NCI-H187 treated with DMSO at 0.1 percent for 48 hours (cell line): Measurements from ENCODE around the gene HAUS8.

Source experiments
- DNase-seq: peaks from one replicate; lab custom pipeline; 2025; lab: John Stamatoyannopoulos, UW

HAUS8 gene

GRCh38 chr19:17075864-17076542, 751 bp upstream of the HAUS8 start:
- DNase-seq, result no peak

DNA sequence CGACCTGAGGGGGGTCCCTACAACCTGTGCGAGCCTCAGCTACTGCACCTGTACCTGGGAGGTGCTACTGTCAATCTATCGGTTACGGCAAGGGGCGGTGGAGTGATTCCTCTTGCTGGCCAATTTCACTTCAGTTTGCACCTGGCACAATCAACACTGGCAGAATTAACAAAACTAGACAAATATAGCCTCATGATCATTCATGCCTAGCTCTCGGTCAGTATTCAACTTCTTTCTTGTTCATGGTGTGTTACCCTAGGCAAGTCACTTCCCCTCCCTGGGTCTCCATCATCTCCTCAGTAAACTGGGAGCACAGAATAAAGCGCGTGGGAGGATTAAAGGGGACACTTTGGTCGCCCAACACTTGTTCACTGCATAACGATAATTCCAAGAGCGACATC, 618 bp downstream of the HAUS8 start:
- DNase-seq, result no peak

DNA sequence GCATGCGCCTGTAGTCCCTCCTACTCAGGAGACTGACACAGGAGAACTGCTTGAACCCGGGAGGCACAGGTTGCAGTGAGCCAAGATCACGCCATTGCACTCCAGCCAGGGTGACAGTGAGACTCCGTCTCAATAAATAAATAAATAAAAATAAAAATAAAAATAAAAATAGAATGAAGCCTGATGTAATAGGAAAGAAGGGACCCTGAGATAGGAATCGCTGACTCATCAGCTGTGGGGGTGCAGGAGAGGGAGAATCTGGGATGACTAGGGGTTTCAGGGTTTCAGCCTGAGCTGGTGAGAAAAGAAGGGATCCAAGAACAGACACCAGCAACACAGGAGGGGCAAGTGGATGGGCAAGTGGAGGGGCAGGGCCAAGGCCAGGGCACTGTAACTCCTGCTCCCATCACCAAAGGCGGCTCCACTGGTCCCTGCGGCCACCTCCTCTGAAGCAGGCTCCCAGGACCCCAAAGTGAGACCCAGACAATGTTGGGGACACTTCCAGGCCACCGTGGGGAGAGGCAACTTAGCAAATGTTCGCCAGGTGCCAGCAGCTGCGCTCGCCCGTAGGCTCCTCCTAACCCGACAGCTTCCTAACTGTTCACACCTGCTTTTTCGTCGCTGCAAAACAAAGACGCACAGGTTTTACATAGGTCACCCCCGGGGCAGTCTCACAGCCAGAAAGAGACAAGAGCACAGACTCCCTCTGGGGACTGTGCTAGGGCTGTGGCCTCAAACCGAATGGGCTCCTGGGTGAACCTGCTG, 1.2 kb downstream of the HAUS8 start:
- DNase-seq, result no peak

DNA sequence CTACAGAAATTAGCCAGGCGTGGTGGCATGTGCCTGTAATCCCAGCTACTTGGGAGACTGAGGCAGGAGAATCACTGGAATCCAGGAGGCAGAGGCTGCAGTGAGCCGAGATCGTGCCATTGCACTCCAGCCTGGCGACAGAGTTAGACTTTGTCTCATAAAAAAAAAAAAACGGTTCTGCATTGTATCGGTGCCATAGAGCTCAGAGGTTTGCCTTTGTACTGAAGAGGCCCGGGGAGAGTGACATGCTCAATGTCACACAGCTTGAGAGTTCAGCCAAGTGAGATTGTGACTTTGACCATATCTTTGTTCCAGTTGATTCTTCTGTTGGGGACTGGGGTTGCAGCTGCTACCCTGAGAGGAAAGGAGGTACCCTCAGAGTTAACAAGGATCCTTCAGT, 4.3 kb downstream of the HAUS8 start:
- DNase-seq, result no peak

DNA sequence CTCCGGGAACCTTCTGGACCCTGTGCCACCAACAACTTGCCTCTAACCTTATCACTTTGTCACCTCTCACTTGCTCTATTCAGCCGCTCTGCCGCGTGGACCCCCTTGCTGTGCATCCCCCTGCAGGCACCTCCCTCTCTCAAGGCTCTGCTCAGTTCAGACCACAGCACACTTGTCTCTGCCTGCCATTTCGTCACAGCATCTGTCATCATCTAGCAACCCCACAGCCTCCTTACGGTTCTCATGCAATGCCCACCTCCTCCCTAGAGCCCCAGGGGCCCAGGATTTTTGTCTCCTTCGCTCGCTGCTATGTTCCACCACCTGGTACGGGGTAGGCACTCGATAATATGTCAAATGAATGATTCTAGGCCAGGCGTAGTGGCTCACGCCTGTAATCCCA, 4.8 kb downstream of the HAUS8 start:
- no peak for DNase-seq

GRCh38 chr19:17069193-17069592, 6.1 kb downstream of the HAUS8 start:
- no peak for DNase-seq

DNA sequence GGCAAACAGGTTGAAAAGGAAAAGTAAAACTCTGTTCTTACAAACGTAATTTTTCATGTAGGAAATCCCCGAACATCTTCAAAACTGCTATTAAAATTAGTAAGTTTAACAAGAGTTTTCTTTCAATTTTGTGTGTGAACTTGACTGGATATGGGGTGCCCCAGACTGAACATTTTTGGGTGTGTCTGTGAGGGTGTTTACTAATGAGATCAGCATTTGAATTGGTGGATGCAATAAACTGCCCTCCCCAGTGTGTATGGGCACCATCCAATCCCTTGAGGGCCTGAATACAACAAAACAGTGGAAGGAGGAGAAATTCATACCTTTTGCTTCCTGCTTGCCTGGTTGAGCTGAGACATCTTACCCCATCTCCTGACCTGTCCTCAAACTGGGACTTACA, 11.8 kb downstream of the HAUS8 start:
- no peak for DNase-seq

- DNase-seq, result no peak
Observed at GRCh38 chr19:17061691-17062090, 13.6 kb downstream of the HAUS8 start.

GRCh38 chr19:17061205-17061604, 14.0 kb downstream of the HAUS8 start:
- no peak for DNase-seq

DNA sequence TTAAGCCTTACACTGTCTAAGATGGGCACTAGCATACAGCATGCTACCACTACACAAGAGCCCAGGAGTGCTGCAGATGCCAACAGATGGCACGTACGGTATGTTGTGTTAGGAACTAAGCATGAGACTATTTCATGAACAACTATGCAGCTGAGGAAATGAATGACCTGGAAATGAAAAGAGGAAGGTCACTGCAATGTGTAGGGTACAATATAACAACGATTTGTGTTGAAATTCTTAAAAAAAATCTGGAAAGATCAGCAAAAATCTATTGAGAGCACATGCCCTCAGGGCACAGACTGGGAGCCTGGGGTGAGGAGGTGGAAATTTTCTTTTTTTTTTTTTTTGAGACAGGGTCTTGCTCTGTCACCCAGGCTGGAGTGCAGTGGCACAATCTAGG, 14.4 kb downstream of the HAUS8 start:
- no peak for DNase-seq

DNA sequence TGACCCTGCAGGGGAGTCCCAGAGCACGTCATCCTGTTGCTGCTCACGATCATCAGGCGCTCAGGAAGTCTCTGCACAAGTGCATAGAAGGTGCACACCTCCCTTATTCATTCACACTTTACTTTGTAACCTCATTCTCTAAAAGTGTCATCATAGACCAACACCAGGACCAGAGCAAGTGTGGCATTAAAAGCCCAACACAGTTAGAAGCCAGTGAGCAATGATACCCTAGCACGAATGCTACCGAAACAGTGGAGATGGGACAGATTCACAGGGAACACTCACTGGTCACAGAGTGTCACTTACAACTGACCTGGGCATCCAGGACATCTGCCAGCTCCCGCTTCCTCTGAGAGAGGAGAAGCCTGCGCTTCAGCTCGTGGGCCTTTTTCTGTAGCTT, 17.0 kb downstream of the HAUS8 start:
- DNase-seq, result no peak

DNA sequence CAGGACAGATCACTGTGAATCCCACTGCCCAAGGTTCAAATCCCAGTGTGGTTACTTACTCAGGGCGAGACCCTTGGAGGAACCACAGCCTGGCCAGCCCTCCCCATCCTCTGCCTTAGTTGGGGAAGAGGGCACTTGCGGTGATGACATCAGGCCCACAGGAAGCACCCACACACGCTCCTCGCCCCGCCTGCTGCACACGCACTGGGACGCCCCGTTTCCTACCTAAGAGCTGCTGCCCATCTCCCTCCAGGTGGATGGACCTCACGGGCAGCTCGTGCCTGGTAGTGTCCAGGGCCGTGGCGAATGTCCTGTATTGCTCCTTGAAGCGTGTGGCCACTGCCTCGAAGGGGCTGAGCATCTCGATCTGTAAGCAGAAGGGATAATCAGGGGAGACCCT, 19.6 kb downstream of the HAUS8 start:
- DNase-seq, result no peak

DNA sequence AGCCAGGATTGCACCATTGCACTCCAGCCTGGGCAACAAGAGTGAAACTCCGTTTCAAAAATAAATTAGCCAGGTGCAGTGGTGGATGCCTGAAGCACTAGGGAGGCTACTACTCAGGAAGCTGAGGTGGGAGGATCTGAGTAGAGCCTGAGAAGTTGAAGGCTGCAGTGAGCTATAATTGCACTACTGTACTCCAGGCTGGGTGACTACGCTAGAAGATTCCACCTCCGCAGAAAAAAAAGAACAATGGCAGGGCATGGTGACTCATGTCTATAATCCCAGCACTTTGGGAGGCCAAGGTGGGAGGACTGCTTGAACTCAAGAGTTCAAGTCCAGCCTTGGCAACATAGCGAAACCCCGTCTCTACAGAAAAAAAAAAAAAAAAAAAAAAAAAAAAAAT, 20.5 kb downstream of the HAUS8 start:
- DNase-seq, result no peak

DNA sequence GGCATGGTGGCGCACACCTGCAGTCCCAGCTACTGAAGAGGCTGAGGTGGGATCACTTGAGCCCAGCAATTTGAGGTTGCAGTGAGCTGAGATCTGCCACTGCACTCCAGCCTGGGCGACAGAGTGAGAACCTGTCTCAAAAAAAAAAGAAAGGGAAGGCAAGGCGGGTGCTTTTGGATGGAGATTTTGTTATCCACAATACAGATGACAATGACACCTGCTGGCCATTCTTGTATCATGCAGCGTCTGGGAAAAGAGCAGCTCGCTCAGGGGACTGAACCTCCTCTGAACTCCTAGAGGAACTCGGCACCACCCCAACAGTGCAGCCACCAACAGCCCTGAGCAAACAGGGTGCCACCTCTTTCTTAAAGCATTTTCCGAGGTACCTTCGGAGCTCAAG, 22.8 kb downstream of the HAUS8 start:
- DNase-seq, result no peak

DNA sequence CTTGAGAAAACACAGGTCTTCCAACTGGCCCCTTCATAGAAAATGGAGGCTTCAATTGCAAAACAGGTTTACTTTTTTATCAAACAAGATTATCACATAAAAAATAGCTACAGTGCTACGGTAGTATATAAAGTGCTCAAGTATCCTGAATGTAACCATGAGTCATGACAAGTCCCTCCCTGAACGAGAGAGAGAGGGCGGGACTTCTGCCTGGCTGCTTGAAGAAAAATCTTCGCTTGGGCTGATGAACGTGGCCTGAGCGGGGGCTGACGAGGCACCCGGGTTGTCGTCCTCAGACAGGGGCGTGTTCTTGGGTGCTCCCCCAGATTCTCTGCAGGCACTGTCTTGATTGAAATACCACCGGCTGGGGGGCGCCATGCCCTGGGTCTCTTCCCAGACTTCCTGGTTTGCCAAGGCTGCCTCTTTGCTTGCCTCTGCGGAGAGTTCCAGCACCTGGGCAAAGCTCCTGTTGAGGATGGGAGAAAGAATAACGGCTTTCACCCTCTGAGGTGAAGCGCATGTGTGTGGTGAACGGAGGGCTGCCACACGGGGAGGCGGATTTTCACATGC, 25.5 kb downstream of the HAUS8 start:
- no peak for DNase-seq

DNA sequence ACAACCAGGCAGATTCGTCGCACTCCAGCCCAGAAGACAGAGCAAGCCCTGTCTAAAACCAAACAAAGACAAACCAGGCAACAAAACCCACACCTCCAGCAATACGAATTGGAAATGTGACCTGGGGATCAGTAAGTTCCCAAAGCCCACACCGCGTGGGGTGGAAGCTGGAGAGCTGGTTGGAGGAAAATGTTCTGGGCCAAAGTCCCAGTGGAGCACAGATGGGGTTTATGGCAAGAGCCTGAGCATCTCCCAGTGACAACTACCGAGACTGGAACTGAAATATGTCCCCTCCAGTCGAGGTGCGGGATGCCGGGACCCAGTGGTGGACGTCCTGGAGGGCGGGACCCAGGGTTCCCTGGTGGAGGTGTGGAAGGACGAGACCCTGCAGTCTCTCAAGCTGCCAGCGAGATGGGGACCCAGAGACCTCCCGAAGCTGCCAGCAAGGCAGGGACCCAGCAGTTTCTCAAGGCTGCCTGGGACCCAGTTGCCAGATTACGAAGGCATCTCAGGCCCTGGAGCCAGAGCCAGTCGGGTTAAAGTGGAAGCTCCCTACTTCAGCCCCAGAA, 26.3 kb downstream of the HAUS8 start:
- DNase-seq, result no peak

DNA sequence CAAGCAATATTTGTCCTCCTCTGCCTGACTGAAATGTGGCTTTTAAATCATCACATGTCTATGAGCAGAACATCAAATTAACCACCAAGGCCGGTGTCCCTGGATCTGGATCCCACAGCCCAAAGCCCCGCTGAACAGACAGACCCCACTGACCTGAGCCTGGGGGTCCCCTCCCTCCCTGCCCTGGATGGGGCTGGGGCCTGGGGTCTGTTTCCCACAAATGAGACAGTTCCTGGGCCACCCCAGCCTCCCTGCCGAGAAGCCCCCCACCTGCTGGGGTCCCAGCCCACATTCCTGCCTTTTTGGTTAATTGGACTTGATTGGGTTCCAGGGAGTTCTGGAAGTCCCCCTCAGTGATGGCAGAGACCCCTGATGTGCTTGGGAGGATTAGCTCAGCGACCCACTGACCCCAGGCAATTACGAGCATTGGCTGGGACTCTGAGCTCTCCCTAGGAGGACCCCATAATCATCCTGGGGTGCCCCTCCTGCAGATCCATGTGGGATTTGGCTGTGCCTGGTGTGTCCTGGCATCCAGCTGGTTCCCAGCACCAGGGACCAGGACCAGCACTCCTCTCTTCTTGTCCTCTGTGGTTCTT, 29.2 kb downstream of the HAUS8 start:
- DNase-seq, result no peak

DNA sequence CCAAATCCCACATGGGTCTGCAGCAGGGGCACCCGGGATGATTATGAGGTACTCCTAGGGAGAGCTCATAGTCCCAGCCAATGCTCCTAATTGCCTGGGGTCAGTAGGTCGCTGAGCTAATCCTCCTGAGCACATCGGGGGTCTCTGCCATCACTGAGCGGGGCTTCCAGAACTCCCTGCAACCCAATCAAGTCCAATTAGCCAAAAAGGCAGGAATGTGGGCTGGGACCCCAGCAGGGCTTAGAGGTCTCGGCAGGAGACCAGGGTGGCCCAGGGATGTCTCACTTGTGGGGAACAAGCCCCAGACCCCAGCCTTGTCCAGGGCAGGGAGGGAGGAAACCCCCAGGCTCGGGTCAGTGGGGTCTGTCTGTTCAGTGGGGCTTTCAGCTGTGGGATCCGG, 31.5 kb downstream of the HAUS8 start:
- no peak for DNase-seq

GRCh38 chr19:17041976-17042375, 33.3 kb downstream of the HAUS8 start:
- DNase-seq, result no peak

GRCh38 chr19:17037966-17038500, 37.2 kb downstream of the HAUS8 start:
- no peak for DNase-seq

DNA sequence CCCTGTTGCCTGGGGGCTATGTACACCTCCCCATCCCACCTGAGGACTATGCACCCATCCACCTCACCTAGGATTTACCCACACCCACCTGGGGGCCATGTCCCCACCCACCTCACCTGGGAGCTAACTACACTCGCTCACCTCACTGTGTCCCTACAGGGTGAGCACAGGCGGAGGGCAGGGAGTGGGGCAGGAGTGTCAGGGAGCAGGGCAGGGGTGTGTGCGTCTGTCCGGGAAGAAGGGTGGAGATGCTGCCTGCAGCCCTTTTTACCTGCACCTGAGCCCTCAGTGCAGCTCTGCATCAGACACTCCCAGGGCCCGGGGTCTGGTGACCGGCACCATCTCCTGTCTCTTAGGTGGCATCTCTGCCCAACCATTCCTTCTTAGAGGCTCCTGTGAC, 38.1 kb downstream of the HAUS8 start:
- DNase-seq, result no peak

- no peak for DNase-seq
Observed at GRCh38 chr19:17036640-17037039, 38.6 kb downstream of the HAUS8 start.
